Measurements from ENCODE around the gene MRRF.

The MRRF gene

GRCh38 chr9:122332083-122332482 lies 67.4 kb downstream of the MRRF start:
- DNase-seq (ENCODE audit: low read depth in 3 of 3), result no peak

- DNase-seq (ENCODE audit: low read depth in 3 of 3), result no peak
Measured at GRCh38 chr9:122332644-122333043, 68.0 kb downstream of the MRRF start.

DNA sequence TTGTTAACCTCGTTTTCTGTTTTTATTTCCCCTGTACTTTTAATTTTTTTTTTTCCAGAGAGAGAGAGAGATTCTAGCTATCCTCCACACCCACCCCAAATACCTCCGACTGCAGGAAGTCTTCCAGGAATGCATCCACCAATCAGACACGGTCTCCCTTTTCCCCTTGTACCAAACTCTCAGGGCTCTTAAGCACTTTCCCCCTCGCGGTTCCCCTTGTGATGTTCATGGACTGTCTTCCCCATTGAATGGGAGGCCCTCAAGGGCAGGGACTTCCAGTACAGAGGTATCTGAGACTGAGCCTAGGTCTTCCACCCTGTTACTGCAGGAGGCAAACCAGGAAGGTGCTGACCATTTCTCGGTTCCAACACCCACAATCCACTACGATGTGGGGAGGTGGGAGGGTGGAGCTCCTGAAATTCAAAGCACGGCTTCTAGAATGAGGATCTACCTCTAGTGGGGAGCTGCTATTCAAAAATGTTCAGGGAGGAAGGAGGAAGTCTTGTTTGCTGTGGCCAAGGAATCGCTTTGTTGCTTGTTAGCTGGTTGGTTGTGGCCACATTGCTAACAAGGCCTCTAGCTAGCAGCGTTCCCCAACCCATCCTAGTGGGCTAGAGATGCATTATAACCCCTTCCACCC lies 68.6 kb downstream of the MRRF start:
- no peak for DNase-seq (ENCODE audit: low read depth in 3 of 3)

DNA sequence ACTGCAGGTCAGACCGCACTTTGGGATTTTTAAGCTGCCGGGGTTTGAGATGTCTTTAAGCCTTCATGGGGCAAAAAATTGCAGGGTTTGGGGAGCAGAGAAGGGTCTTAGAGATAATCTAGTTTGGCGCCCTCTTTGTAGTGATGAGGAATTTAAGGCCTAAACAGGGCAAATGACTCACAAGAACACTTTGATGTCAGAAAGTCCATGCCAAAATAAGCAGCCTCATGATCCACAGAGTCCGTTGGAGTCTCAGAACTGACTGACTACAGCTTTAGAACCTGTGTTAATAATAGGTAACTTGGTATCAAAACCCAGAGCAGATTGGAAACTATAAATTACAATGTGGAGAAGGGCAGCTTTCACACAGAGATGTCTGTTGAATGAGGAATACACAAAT lies 70.2 kb downstream of the MRRF start:
- DNase-seq (ENCODE audit: low read depth in 3 of 3), result no peak

DNA sequence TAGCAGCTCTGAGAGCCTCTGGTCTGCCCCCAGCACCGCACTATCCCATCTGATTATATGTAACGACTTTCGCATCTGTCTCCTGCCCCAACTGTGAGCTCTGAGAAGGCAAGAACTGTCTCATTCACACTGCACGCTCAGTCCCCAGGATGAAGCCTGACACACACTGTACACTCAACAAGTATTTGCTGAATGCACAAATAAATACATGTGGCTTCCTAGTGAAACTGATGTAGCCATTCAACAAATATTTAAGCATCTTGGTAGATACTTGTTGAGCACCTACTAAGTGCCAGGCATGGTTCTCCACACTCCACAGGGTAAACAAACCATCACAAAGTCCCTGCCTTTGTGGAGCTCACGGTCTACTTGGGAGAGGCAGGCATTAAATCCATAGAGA lies 71.5 kb downstream of the MRRF start:
- DNase-seq (ENCODE audit: low read depth in 3 of 3), result no peak

DNA sequence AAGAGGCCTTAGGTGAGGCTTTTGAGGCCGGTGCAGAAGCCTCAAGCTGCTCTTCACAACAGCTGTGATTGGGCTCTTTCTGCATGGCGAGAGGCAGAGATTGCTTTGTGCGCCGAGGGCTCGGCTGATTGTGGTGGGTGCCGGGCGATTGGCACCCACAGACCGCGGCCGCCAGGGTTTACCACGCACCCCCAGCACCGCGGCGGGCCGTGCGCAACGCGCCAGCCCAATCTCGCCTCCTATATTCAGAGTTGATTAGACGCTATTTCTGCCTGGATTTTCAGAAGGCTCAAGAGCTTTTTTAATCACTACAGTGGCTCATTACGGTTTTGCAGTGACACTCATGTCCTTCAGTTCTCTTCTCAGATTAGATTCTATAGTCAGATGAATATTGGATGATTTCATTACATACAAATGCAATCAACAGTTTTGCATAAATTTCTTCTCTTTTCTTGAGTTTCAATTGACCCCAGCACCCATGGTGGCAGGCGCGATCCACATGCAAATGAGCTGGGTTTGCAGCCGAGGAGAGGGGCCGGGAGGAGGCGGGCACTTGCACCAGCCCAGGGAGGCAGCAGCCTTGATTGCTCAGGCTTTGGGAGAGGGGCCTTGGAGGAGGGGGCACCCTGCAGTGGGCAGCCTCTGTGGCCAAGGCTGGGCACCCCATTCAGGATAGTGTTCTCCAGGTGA lies 72.3 kb downstream of the MRRF start:
- no peak for DNase-seq (ENCODE audit: low read depth in 3 of 3)

- no peak for DNase-seq (ENCODE audit: low read depth in 3 of 3)
Measured at GRCh38 chr9:122337556-122337929, 72.9 kb downstream of the MRRF start.

DNA sequence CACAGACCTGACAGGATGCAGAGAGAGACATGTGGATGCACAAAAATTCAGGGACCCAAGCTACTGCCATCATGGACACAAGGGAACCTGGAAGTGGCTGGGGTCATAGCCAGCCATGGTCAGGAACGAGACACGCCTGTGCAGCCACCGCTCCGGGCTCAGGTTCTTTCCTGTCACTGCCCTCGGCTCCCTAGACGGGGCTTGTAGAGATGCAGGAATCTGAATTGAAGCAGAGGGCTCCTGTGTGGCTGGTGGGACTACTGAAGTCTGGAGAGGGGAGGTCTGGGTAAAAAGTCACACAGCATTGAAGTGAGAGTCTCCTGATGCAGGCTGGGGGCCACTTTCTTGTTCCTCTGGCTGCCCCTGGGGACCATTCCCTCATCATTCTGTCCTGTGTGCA lies 73.9 kb downstream of the MRRF start:
- no peak for DNase-seq (ENCODE audit: low read depth in 3 of 3)

- no peak for DNase-seq (ENCODE audit: low read depth in 3 of 3)
Measured at GRCh38 chr9:122338994-122339393, 74.3 kb downstream of the MRRF start.

- DNase-seq (ENCODE audit: low read depth in 3 of 3), result no peak
Measured at GRCh38 chr9:122339579-122339978, 74.9 kb downstream of the MRRF start.

GRCh38 chr9:122340161-122340560 lies 75.5 kb downstream of the MRRF start:
- DNase-seq (ENCODE audit: low read depth in 3 of 3), result no peak

DNA sequence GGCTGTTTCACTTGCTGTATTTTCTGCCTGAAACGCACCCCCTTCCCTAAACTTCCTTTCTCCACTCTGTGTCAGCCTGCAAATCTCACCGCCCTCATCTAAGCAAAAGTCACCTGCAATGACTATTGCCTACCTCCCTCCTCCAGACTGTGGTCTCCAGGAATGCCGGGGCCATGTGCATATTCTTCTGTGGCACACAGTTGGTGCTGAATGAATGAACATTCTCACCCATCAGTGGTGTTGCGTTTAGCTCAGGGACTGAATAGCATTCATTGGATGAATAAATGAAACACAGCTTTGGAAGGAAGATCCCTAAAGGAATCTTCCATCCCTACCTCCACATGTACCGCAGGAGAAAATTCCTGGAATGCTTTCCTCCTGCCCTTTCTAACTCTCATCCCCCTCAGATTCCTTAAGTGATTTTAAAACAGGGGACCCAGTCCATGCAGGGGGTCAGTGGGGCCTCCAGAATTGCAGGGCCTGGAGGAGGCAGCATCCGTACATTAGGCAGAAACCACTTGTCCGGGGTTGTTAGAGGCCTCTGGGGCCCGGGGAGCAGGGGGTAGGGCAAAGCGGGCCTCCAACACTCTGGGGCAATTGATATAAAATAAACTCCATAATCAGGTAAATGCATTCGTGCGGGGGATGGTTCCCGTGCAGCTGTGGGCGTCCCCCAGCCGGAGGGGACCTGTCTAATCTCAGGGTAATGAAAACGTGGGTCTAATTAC lies 77.8 kb downstream of the MRRF start:
- no peak for DNase-seq (ENCODE audit: low read depth in 3 of 3)

GRCh38 chr9:122346478-122347347 lies 82.0 kb downstream of the MRRF start:
- DNase-seq (ENCODE audit: low read depth in 3 of 3), result no peak

GRCh38 chr9:122347348-122348287 lies 82.9 kb downstream of the MRRF start:
- no peak for DNase-seq (ENCODE audit: low read depth in 3 of 3)

DNA sequence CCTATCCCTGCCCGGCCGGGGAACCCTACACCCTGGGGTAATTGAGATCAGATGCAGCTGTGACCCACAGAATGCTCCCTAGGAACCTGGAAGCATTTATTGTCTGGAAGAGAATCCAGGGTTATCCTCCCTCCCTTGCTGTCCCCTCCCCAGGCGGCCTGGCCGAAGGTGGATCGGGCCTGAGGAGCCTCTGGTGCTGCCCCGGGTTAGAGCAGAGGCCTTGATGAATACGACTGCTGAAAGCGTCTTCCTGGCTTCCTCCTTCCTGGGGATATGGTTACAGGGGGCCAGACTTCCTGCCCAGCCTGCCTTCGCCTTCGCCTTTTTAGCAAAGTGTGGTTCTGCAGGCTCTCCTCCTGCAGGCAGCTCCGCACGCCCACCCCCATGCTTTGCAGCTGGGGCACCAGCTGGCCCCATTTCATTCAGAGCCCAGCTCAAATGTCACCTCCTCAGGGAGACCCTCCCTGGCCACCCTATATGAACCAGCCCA lies 83.7 kb downstream of the MRRF start:
- no peak for DNase-seq (ENCODE audit: low read depth in 3 of 3)

DNA sequence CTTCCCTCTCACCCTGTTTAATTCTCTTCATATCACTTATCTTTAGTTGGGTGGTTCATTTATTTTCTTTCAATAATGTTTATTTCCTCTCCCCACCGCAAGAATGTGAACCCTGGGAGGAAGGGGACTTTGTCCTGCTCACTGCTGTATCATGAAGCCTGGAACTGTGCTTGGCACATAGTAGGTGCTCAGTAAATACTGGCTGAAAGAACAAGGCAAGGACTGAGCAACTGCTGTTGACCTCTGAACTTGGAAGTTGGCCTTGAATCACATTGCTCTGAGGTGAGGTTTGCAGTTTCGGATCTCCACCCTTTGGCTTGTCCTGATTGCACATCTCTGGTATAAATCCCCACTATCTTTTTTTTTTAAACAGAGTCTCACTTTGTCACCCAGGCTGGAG lies 84.1 kb downstream of the MRRF start:
- no peak for DNase-seq (ENCODE audit: low read depth in 3 of 3)

GRCh38 chr9:122349201-122349600 lies 84.5 kb downstream of the MRRF start:
- DNase-seq (ENCODE audit: low read depth in 3 of 3), result no peak

GRCh38 chr9:122350577-122351355 lies 86.1 kb downstream of the MRRF start:
- peak; percentile 58 to 73 (median 67) for DNase-seq (ENCODE audit: low read depth in 3 of 3)

DNA sequence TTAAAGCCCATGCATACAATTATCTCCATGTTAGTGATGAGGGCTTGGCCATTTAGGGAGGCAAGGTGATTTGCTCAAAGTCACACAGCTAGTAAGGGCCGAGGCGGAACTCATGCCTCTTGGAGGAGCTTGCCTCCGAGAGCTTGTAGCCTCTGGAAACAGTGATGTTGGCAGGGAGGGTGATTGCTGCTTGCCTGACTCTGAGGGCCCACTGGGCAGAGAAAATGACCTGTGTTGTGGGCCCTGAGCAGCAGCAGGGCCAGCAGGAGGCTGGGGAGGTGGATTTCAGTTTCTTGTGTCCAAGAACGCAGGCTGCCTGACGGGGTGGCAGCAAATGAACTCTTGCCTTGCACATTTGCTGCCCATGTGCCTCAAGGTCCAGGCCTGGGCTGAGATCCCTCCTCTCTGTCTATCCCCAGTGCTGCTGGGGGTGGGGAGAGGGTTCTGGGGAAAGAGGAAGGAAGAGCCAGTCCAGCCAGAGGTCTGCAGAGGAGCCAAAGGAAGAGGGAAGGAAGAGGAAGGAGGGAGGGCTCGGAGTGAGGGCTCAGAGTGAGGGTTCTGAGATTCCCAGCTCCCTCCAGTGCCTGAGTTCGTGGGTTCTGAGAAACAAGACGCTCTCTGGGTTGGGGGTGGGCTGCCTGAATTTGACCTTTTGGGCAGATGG lies 90.0 kb downstream of the MRRF start:
- DNase-seq (ENCODE audit: low read depth in 3 of 3), result no peak
